Activated naive CD8-positive, alpha-beta T cell treated with anti-CD3 and anti-CD28 coated beads, Interleukin-2, amount 10 ng/mL, durations not matched to agents 7 days and 5 days (primary cell): ENCODE measurements around the gene ZC3H10. TPM values are rescaled to one million over a fixed set of nuclear protein-coding genes. Genes with fewer than 3 reads are reported as not detected.
"Not testable (repeated sequence)": the region's sequence is repeated elsewhere in the genome, so short reads cannot be mapped to it uniquely, and the experiment has no call there.

Experiments
- ATAC-seq: fragments of 150-1000 bp; cut with Tn5 transposase; one replicate; pipeline ENCODE4 v1.10.0; 2021; ENCODE audit warnings: low read depth, moderate library complexity
- POLR2A ChIA-PET: fragments of 350-600 bp; sonication (Branson Sonifier 250); formaldehyde crosslinking; loops from one replicate; lab custom pipeline; 2021; ENCODE audit warnings: antibody characterized with exemption; lab: Charles Lee
- DNase-seq: peaks from one replicate; pipeline ENCODE4 v3.0.0; 2021
- H3K27ac Mint-ChIP-seq: one replicate; pipeline ENCODE4 v1.8.0; 2022; ENCODE audit warnings: mild to moderate bottlenecking, mixed read lengths
- H3K27me3 Mint-ChIP-seq: one replicate; pipeline ENCODE4 v1.8.0; 2022; ENCODE audit warnings: mild to moderate bottlenecking, moderate library complexity, mixed read lengths
- H3K36me3 Mint-ChIP-seq: one replicate; pipeline ENCODE4 v1.8.0; 2021; ENCODE audit warnings: mild to moderate bottlenecking, mixed read lengths
- H3K4me1 Mint-ChIP-seq: one replicate; pipeline ENCODE4 v1.8.0; 2021; ENCODE audit warnings: mixed read lengths
- H3K4me3 Mint-ChIP-seq: one replicate; pipeline ENCODE4 v1.8.0; 2022; ENCODE audit warnings: mild to moderate bottlenecking, moderate library complexity, mixed read lengths
- H3K9me3 Mint-ChIP-seq: one replicate; pipeline ENCODE4 v1.8.0; 2021; ENCODE audit warnings: mixed read lengths
- total RNA-seq, 2 experiments: library from RNA; stranded (reverse); gene quantifications; one replicate each; pipeline ENCODE4 v1.2.3, GENCODE V29; 2021

ZC3H10 gene, protein sequence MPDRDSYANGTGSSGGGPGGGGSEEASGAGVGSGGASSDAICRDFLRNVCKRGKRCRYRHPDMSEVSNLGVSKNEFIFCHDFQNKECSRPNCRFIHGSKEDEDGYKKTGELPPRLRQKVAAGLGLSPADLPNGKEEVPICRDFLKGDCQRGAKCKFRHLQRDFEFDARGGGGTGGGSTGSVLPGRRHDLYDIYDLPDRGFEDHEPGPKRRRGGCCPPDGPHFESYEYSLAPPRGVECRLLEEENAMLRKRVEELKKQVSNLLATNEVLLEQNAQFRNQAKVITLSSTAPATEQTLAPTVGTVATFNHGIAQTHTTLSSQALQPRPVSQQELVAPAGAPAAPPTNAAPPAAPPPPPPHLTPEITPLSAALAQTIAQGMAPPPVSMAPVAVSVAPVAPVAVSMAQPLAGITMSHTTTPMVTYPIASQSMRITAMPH
- total RNA-seq: 10 to 100 TPM; 10.6 to 12.0 TPM

DNA sequence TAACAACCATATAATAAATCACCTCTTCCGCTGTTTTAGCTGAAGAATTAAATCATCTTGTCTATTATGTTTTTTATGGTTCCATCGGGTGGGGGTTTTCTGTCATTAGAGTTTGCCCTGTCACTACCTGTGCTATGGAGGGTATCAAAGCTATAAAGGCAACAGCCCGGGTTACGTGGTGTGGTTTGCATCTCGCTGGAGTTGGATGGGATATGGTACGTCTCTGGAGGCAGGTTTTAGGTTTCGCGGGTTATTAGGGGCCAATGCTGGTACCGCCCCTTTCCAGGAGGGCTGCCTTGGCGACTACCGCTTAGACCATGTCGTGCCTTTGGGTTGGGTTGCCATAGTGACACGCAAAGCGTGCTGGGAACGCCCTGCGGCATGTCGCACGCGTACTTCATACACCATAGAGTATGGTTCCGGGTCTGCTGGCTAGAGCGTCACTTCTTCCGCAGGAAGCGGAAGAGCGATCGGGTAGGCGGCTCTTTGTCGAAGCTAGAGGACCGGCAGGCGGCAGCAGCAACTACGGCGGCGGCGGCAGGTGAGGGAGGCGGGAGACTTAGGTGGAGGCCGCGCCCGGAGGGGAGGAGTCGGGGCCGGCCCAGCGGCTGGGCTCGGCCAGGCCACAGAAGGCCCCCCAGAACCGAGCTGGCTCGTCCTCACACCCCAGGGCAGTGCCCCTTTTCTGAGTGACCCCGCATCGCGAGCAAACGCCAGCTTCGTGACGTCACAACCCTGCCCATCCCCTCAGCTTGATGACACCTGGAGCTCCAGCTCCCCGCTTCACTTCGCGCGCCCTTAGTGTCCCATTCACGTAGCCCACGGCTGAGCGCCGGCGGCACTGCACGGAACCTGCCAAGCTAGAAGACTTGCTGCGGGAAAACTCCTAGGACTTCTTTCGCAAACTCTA, at the start of gene ZC3H10:
ZC3H10 (plus strand) TSS at position 489 of the 910 bp plus-strand sequence. CDS start 2,297 bp downstream, outside the sequence.
- Mint-ChIP-seq H3K4me3 (peak within 1 kb of the TSS; percentile 98), H3K4me1 (peaks cover 24% of the 10 kb centered on the region), H3K27me3 (no peaks in the 10 kb centered on the region), H3K9me3 (no peaks in the 10 kb centered on the region), H3K36me3 (peaks cover 26% of the 10 kb centered on the region), H3K27ac (peak within 1 kb of the TSS; percentile 99)
- DNase-seq (peak; percentile 94), ATAC-seq (peak; percentile 81)
- POLR2A ChIA-PET: interaction anchor here (0.5 to 5.3 kb wide), 39 partner anchors 8 to 389 kb away, joined by 3 to 111 read pairs (median 4); partner anchors contain the start of genes ANKRD52, CNPY2, COQ10A and DNAJC14

DNA sequence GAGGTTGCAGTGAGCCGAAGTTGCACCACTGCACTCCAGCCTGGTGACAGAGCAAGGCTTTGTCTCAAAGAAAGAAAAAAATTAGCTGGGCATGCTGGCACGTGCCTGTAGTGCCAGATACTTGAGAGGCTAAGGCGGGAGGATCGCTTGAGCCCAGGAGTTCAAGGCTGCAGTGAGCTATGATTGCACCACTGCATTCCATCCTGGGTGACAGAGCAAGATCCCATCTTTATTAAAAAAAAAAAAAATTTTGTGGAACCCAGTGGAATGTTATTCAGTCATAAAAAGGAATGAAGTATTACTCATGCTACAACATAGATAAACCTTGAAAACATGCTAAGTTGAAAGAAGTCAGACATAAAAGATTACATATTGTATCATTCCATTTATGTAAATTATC, 46.4 kb upstream of the ZC3H10 start:
- ATAC-seq (no peak), DNase-seq (no peak)
- peaks cover 2% of the 10 kb centered on the region for H3K4me1 Mint-ChIP-seq
- POLR2A ChIA-PET: no interaction called here
- peaks cover 6% of the 10 kb centered on the region for H3K27me3 Mint-ChIP-seq
- no peak overlapping the region for H3K4me3 Mint-ChIP-seq
- H3K27ac Mint-ChIP-seq: no peak overlapping the region
- H3K9me3 Mint-ChIP-seq: no peaks in the 10 kb centered on the region
- no peaks in the 10 kb centered on the region for H3K36me3 Mint-ChIP-seq

DNA sequence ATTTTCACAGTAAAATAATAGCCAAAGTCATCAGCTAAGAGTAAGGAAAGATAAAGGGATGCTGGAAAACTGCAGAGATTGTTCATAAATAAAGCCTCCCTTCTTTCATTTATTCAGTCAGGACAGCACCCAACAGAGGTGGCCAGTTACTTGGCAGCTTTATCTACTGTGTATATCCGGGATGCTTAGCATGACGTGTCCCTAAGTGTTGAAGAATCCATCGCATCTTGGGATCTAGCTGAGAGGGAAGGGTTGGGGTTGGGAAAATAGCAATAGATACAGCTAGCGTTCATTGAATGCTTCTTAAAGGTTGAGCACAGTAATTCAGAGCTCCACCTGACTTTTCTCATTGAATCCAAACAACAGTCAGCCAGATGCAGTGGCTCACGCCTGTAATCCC, 43.7 kb upstream of the ZC3H10 start:
- POLR2A ChIA-PET: interaction anchor here (0.9 to 1.4 kb wide), 2 partner anchors 54 to 100 kb away, joined by 3 read pairs; partner anchors contain the start of gene ESYT1
- Mint-ChIP-seq H3K4me1 (peaks cover 3% of the 10 kb centered on the region), H3K27me3 (peaks cover 12% of the 10 kb centered on the region), H3K36me3 (no peaks in the 10 kb centered on the region), H3K9me3 (no peaks in the 10 kb centered on the region), H3K4me3 (no peak overlapping the region), H3K27ac (no peak overlapping the region)
- ATAC-seq: no peak
- no peak for DNase-seq

DNA sequence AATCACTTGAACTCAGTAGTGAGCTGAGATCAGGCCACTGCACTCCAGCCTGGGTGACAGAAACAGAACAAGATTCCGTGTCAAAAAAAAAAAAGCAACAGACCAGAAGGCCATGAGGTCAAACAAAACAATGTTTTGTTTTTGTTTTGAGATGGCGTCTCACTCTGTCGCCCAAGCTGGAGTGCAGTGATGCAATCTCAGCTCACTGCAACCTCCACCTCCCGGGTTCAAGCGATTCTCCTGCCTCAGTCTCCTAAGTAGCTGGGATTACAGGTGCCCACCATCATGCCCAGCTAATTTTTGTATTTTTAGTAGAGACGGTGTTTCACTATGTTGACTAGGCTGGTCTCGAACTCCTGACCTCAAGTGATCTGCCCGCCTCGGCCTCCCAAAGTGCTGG, 40.1 kb upstream of the ZC3H10 start:
- not testable (repeated sequence) for H3K36me3 Mint-ChIP-seq, H3K4me3 Mint-ChIP-seq, ATAC-seq, DNase-seq, H3K27ac Mint-ChIP-seq, H3K4me1 Mint-ChIP-seq, H3K9me3 Mint-ChIP-seq
- H3K27me3 Mint-ChIP-seq: peaks cover 28% of the 10 kb centered on the region
- POLR2A ChIA-PET: interaction anchor here (0.7 to 1.8 kb wide), 3 partner anchors 22 to 40 kb away, joined by 4 to 6 read pairs (median 5); partner anchors contain the start of genes PA2G4 and ZC3H10

DNA sequence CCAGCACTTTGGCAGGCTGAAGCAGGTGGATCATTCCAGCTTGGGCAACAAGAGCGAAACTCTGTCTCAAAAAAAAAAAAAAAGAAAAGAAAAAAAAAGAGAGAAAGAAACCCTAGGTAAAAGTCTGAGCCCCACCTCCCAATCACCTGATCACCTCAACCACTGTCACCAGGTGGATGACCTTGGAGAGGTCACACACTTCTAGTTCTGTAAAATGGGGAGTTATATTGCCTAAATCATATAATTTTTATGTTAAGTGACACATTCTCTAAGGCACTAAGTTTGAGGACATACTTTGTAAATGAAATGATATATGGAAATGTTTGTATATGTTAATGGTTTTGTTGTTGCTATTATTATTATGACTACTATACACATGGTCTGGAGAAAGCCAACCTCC, 39.6 kb upstream of the ZC3H10 start:
- DNase-seq (no peak), ATAC-seq (no peak)
- H3K27me3 Mint-ChIP-seq: peaks cover 28% of the 10 kb centered on the region
- no peaks in the 10 kb centered on the region for H3K9me3 Mint-ChIP-seq
- no peaks in the 10 kb centered on the region for H3K36me3 Mint-ChIP-seq
- H3K4me3 Mint-ChIP-seq: peak overlapping the region; percentile 82
- H3K4me1 Mint-ChIP-seq: peaks cover 8% of the 10 kb centered on the region
- POLR2A ChIA-PET: interaction anchor here (1.6 to 1.8 kb wide), 2 partner anchors 23 to 25 kb away, joined by 5 to 6 read pairs; partner anchors contain the start of gene PA2G4
- H3K27ac Mint-ChIP-seq: no peak overlapping the region

DNA sequence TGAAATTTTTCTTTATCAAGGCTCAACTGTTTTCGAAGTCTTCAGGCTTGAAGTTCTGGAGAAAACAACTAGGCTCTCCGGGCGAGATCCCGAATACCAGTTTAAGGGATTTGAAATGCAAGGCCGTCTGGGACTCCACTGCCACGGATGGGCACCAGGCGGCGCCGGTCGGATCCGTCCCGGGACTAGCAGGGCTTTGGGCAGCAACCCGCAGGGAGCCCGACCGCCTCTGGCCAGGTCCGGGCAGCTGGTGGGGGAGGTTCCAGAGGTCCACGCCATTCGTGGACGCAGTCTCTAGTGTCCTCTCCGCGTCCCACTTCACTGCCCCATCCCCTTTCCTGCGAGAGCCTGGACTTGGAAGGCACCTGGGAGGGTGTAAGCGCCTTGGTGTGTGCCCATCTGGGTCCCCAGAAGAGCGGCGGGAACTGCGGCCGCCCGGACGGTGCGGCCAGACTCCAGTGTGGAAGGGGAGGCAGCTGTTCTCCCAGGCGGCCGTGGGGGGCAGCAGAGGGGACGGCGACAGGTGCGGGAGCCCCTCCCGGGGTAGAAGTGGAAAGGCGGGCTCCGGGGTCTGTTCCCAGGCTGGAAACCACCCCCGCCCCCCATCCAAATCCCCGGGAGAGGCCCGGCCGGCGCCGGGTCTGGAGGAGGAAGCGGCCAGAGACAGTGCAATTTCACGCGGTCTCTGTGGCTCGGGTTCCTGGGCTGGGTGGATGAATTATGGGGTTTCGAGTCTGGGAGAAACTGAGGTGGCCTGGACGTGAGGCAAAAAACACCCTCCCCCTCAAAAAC, 38.9 kb upstream of the ZC3H10 start:
- no peak overlapping the region for H3K27ac Mint-ChIP-seq
- peaks cover 26% of the 10 kb centered on the region for H3K27me3 Mint-ChIP-seq

DNA sequence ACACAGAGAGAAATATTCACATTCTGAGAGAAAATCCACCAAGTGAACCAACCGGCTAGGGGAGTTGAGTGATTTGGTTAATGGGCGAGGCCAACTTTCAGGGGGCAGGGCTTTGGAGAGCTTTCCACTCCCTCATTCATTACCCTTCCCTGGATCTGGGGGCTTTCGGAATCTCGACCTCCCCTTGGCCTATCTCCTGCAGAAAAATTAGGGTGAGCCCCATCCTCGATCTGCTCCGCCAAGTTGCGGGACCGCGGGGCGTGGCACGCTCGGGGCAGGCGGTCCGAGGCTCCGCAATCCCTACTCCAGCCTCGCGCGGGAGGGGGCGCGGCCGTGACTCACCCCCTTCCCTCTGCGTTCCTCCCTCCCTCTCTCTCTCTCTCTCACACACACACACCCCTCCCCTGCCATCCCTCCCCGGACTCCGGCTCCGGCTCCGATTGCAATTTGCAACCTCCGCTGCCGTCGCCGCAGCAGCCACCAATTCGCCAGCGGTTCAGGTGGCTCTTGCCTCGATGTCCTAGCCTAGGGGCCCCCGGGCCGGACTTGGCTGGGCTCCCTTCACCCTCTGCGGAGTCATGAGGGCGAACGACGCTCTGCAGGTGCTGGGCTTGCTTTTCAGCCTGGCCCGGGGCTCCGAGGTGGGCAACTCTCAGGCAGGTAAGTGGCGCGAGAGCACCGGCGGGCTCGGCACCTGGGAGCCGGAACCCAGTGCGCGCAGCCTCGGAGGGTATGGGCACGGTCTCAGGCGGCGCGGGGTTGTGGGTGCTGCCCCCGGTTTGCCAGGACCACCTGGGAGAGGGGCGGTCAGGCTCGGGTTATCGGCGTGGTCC, 38.1 kb upstream of the ZC3H10 start, which contains the start of gene ERBB3:
ERBB3 (plus strand) TSS at position 443 of the 833 bp plus-strand sequence; CDS start at position 579, 136 bp downstream.
- H3K27ac Mint-ChIP-seq: peak within 1 kb of the TSS; percentile 36
- H3K4me3 Mint-ChIP-seq: peak within 1 kb of the TSS; percentile 82
- peaks cover 26% of the 10 kb centered on the region for H3K27me3 Mint-ChIP-seq
- POLR2A ChIA-PET: interaction anchor here (0.6 to 4.2 kb wide), 5 partner anchors 15 to 49 kb away, joined by 3 to 47 read pairs (median 4); partner anchors contain the start of genes ESYT1, PA2G4 and ZC3H10
- ATAC-seq: peak; percentile 78
- peak; percentile 73 for DNase-seq
- H3K36me3 Mint-ChIP-seq: no peaks in the 10 kb centered on the region
- H3K4me1 Mint-ChIP-seq: peaks cover 11% of the 10 kb centered on the region
- H3K9me3 Mint-ChIP-seq: no peaks in the 10 kb centered on the region

More for the DNA sequence above, 38.9 kb upstream of the ZC3H10 start:
- no peaks in the 10 kb centered on the region for H3K36me3 Mint-ChIP-seq
- H3K9me3 Mint-ChIP-seq: no peaks in the 10 kb centered on the region
- peak overlapping the region; percentile 82 for H3K4me3 Mint-ChIP-seq
- peaks cover 10% of the 10 kb centered on the region for H3K4me1 Mint-ChIP-seq
- POLR2A ChIA-PET: interaction anchor here (1.0 to 4.2 kb wide), 4 partner anchors 24 to 49 kb away, joined by 3 to 47 read pairs (median 6); partner anchors contain the start of genes ESYT1, PA2G4 and ZC3H10
- DNase-seq (peak; percentile 68), ATAC-seq (peak; percentile 62)

DNA sequence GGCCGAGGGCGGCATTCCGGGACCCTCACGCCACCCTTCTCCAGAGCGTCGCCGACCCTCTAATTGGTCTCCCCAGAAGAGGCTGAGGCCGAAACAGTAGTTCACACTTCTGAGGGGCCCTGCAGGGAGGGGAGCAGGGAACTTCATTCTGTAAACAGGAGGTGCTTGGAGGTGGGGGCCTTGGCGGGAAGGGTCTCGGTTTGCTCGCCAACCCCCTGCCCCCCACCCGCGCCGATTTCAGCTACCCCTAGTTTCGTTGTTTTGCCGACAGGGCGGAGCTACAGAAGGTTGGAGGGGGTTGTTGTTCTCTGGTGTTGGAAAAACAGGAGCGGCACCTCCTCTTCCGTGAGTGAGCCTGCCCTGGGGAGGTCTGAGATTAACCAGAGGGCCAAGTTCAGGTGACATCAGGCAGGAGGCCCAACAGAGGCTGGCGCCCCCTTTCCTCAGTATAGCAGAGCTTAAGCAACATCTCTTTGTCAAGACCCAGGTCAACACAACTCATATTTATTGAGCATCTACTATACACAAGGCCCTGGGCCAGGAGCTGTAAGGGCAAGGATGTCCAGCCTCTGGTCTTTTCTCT, 37.4 kb upstream of the ZC3H10 start:
- POLR2A ChIA-PET: interaction anchor here (0.6 to 4.2 kb wide), 4 partner anchors 13 to 107 kb away, joined by 3 to 47 read pairs (median 6); partner anchors contain the start of genes PA2G4, RAB5B and ZC3H10

DNA sequence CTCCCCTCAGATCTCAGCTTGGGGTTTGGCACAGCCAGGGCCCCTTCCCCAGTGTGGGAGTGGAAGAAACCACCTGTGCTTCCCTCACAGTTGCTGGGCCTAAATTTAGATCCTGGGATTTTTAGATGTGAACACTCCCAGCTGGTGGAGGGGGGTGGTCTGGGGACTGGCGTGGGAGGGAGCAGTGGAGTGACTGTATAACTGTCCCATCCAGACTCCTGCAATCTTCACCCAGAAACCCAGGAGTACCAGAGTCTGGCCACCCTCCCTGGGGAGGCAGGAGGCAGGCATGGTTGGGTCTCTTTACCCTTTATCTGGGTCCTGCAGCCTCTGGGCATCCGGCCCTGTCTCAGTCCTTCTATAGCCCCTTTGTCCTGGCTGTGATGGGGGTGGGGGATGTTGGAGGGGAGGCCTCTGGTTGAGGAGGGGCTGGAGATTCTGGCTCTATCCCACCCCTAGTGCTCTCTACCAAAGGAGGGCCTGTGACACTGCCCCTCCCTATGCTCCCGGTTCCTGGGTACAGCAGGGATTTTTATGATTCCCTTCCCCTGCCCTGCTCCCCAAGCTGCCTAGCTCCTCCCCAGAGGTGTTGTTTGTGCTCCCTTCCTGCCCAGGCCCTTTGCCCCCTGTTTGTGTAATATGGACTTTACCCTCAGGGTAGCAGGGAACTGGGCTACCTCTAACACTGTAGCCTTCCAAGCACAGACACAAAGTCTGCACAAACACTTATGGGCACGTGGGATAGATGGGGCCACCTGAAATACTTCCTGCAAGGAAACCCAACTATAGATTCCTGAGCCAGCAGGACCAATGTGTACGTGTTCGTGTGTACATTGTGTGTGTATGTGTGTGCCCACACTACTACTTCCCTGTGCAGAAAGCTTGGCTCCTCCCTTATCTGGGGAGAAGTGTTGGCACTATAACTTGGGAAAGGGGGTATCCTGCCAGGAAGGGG, 36.4 kb upstream of the ZC3H10 start:
- DNase-seq (no peak), ATAC-seq (no peak)
- H3K27me3 Mint-ChIP-seq: peaks cover 26% of the 10 kb centered on the region
- H3K27ac Mint-ChIP-seq: no peak overlapping the region
- H3K4me3 Mint-ChIP-seq: no peak overlapping the region
- H3K4me1 Mint-ChIP-seq: peaks cover 15% of the 10 kb centered on the region
- no peaks in the 10 kb centered on the region for H3K9me3 Mint-ChIP-seq
- H3K36me3 Mint-ChIP-seq: no peaks in the 10 kb centered on the region
- POLR2A ChIA-PET: interaction anchor here (0.6 to 4.2 kb wide), 4 partner anchors 12 to 108 kb away, joined by 3 to 47 read pairs (median 6); partner anchors contain the start of genes PA2G4, RAB5B and ZC3H10

More for the DNA sequence above, 37.4 kb upstream of the ZC3H10 start:
- ATAC-seq (no peak), DNase-seq (no peak)
- Mint-ChIP-seq H3K27me3 (peaks cover 26% of the 10 kb centered on the region), H3K9me3 (no peaks in the 10 kb centered on the region), H3K4me3 (peak overlapping the region; percentile 82), H3K4me1 (peaks cover 15% of the 10 kb centered on the region), H3K27ac (no peak overlapping the region), H3K36me3 (no peaks in the 10 kb centered on the region)

DNA sequence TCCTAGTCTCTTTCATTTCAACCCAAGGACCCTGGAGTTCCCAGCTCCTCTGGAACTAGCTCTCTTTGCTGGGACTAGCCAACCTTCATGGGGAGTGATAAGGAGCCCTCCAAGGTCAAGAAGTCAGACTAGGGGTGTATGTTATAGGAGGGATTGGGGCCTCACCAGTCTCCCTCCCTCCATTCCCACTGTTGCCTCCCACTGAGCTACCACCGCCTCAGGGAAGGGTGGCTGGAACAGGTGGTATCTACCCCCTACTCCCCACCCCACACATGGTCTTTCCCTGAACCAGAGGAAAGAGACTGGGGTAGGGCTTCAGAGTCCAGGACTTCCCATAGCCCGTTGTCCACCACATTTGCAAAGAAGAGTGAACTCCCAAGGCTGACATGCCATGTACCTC, 35.7 kb upstream of the ZC3H10 start:
- Mint-ChIP-seq H3K27ac (no peak overlapping the region), H3K4me3 (no peak overlapping the region), H3K36me3 (no peaks in the 10 kb centered on the region), H3K27me3 (peaks cover 26% of the 10 kb centered on the region), H3K4me1 (peaks cover 15% of the 10 kb centered on the region), H3K9me3 (no peaks in the 10 kb centered on the region)
- ATAC-seq: no peak
- DNase-seq: no peak
- POLR2A ChIA-PET: interaction anchor here (0.6 to 4.2 kb wide), 2 partner anchors 21 to 448 kb away, joined by 6 to 47 read pairs; partner anchors contain the start of gene PA2G4
